ENCODE results near the gene GSTP1.

DNA sequence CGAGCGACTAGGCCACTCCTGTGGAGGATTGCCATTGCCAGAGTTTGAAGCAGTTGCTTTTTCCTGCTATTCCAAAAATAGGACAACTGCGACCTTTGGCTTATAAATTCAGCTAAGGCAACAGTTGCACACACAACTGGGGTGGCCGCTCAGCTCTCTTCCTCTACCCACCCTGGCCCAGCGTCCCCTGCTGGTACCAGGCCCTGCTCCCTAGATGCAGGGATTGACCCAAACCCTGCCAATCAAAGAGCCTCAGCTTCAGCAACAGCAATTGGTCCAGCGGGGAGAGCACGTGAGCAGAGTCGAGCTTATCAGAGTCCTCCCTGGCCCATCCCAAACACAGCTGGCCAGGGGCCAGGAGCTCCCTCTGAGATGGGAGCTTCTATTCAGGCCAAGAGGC is 38.3 kb upstream of the GSTP1 start:
- no peak for TF ChIP-seq ZNF274 (IDR thresholded peaks at IDR 0.05; ENCODE audit: low read depth, low read length)
- no peak for TF ChIP-seq YY1 (IDR thresholded peaks at IDR 0.05; ENCODE audit: insufficient read depth, insufficient read length)
